Measurements from ENCODE around the gene KIF21B.
"Not testable (repeated sequence)": the region's sequence is repeated elsewhere in the genome, so short reads cannot be mapped to it uniquely, and the experiment has no call there.

KIF21B gene

GRCh38 chr1:200967693-200968468 lies 55.6 kb downstream of the KIF21B start:
- TF ChIP-seq CTCF (IDR thresholded peaks at IDR 0.05), result no peak
- H3K79me2 ChIP-seq, result no peaks in the 10 kb centered on the region
- H3K36me3 ChIP-seq (ENCODE audit: control insufficient read depth, insufficient read depth, low read length), result no peaks in the 10 kb centered on the region
- H3K9ac ChIP-seq, result no peak overlapping the region
- H2AFZ ChIP-seq, result no peak overlapping the region
- H3K4me2 ChIP-seq (ENCODE audit: low read length), result no peak overlapping the region
- H3K4me3 ChIP-seq (ENCODE audit: low read depth, low read length), result no peak overlapping the region
- H3K9me3 ChIP-seq (ENCODE audit: control insufficient read depth, low read length), result no peaks in the 10 kb centered on the region
- no peaks in the 10 kb centered on the region for H3K4me1 ChIP-seq
- no peaks in the 10 kb centered on the region for H3K27me3 ChIP-seq (ENCODE audit: control insufficient read depth, insufficient read depth, low read length)
- no peak overlapping the region for H3K27ac ChIP-seq

- Histone ChIP-seq H3K9ac (no peak overlapping the region), H3K4me1 (no peaks in the 10 kb centered on the region), H3K79me2 (no peaks in the 10 kb centered on the region)
Measured at GRCh38 chr1:200966934-200967333, 56.6 kb downstream of the KIF21B start.

GRCh38 chr1:200965111-200965805 lies 58.3 kb downstream of the KIF21B start:
- Histone ChIP-seq H3K36me3 (ENCODE audit: control insufficient read depth, insufficient read depth, low read length) (no peaks in the 10 kb centered on the region), H3K4me3 (ENCODE audit: low read depth, low read length) (no peak overlapping the region), H3K9me3 (ENCODE audit: control insufficient read depth, low read length) (no peaks in the 10 kb centered on the region), H3K79me2 (no peaks in the 10 kb centered on the region), H2AFZ (no peak overlapping the region), H3K4me1 (no peaks in the 10 kb centered on the region), H3K4me2 (ENCODE audit: low read length) (no peak overlapping the region), H3K9ac (no peak overlapping the region), H3K27me3 (ENCODE audit: control insufficient read depth, insufficient read depth, low read length) (no peaks in the 10 kb centered on the region), H3K27ac (no peak overlapping the region)
- TF ChIP-seq CTCF (IDR thresholded peaks at IDR 0.05), result no peak

More at GRCh38 chr1:200966934-200967333, 56.6 kb downstream of the KIF21B start:
- Histone ChIP-seq H3K9me3 (ENCODE audit: control insufficient read depth, low read length) (no peaks in the 10 kb centered on the region), H3K4me3 (ENCODE audit: low read depth, low read length) (no peak overlapping the region), H3K4me2 (ENCODE audit: low read length) (no peak overlapping the region), H3K27ac (no peak overlapping the region), H2AFZ (no peak overlapping the region), H3K36me3 (ENCODE audit: control insufficient read depth, insufficient read depth, low read length) (no peaks in the 10 kb centered on the region), H3K27me3 (ENCODE audit: control insufficient read depth, insufficient read depth, low read length) (no peaks in the 10 kb centered on the region)
- no peak for TF ChIP-seq CTCF (IDR thresholded peaks at IDR 0.05)

- not testable (repeated sequence) for H2AFZ ChIP-seq; H3K36me3 ChIP-seq (ENCODE audit: control insufficient read depth, insufficient read depth, low read length); H3K79me2 ChIP-seq; H3K9ac ChIP-seq; H3K27ac ChIP-seq; H3K4me1 ChIP-seq; H3K27me3 ChIP-seq (ENCODE audit: control insufficient read depth, insufficient read depth, low read length); H3K9me3 ChIP-seq (ENCODE audit: control insufficient read depth, low read length); H3K4me3 ChIP-seq (ENCODE audit: low read depth, low read length); H3K4me2 ChIP-seq (ENCODE audit: low read length)
Measured at GRCh38 chr1:200963888-200964287, 59.6 kb downstream of the KIF21B start.

GRCh38 chr1:200963076-200963475 lies 60.4 kb downstream of the KIF21B start:
- no peaks in the 10 kb centered on the region for H3K9me3 ChIP-seq (ENCODE audit: control insufficient read depth, low read length)
- H3K9ac ChIP-seq, result no peak overlapping the region
- no peak for TF ChIP-seq CTCF (IDR thresholded peaks at IDR 0.05)
- no peaks in the 10 kb centered on the region for H3K36me3 ChIP-seq (ENCODE audit: control insufficient read depth, insufficient read depth, low read length)
- H3K4me3 ChIP-seq (ENCODE audit: low read depth, low read length), result no peak overlapping the region
- no peaks in the 10 kb centered on the region for H3K27me3 ChIP-seq (ENCODE audit: control insufficient read depth, insufficient read depth, low read length)
- H3K27ac ChIP-seq, result no peak overlapping the region
- H3K4me1 ChIP-seq, result no peaks in the 10 kb centered on the region
- H3K4me2 ChIP-seq (ENCODE audit: low read length), result no peak overlapping the region
- no peaks in the 10 kb centered on the region for H3K79me2 ChIP-seq
- H2AFZ ChIP-seq, result no peak overlapping the region
